ENCODE results near the gene POU2F2. TPM values are rescaled to one million over a fixed set of nuclear protein-coding genes. Genes with fewer than 3 reads are reported as not detected.

Gene POU2F2
- total and polyA plus RNA-seq, 9 donors: 0.52 to 4.3 (median 1.2) TPM; not detected in 1

DNA sequence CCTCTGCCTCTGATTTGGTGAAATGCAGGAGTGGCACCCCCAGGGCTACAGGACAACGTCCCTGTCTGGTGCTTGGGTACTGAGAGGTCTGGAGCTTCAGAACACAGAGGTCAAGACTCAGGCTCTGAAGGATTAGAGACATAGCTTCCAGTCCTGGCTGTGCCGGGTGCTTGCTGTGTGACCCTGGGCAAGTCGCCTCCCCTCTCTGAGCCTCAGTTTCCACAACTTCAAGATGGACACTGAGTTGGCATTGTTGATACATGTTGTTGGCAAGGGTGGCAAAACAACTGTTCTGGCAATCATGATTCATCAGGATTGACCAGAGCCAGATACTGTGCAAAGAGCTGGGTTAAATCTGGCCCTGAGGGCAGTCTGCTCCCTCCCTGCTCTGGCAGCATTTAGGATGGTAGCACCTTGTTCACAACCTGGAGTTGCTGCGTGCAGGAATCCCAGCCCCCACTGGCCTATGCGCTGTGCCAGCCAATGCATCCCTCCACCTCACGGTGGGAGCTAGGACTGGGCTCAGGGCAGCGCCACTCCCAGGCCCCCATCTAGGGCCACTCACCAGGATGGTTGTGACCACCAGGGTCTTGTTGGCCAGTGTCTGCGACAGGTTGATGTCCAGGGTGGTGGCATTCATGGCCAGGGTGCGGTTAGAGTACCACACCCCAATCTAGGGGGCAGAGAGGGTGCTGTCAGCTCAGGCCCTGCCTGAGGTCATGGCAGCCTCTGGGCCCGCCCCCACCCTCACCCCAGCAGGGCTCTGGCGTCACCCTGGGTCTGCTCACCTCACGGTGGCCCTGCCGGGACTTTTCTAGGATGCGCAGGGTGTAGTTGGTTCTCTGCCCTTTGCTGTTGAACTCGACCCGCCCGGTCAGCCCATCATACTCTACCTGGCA is 79.0 kb downstream of the POU2F2 start:
- intact Hi-C loops (cut with DNase I): no loop called here
- WGBS, 3 donors: 85 to 91% (median 88%) methylated on average over 16 to 17 of the region's 17 CpGs
- TF ChIP-seq POLR2A (IDR thresholded peaks at IDR 0.05) (no peak), EP300 (IDR thresholded peaks at IDR 0.05) (no peak)
- TF ChIP-seq, protein P1, sequence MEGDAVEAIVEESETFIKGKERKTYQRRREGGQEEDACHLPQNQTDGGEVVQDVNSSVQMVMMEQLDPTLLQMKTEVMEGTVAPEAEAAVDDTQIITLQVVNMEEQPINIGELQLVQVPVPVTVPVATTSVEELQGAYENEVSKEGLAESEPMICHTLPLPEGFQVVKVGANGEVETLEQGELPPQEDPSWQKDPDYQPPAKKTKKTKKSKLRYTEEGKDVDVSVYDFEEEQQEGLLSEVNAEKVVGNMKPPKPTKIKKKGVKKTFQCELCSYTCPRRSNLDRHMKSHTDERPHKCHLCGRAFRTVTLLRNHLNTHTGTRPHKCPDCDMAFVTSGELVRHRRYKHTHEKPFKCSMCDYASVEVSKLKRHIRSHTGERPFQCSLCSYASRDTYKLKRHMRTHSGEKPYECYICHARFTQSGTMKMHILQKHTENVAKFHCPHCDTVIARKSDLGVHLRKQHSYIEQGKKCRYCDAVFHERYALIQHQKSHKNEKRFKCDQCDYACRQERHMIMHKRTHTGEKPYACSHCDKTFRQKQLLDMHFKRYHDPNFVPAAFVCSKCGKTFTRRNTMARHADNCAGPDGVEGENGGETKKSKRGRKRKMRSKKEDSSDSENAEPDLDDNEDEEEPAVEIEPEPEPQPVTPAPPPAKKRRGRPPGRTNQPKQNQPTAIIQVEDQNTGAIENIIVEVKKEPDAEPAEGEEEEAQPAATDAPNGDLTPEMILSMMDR (IDR thresholded peaks at IDR 0.05): no peak
- Histone ChIP-seq H3K4me3 (no peak overlapping the region), H3K27ac (no peak overlapping the region), H3K9me3 (no peaks in the 10 kb centered on the region), H3K27me3 (no peaks in the 10 kb centered on the region), H3K36me3 (no peaks in the 10 kb centered on the region), H3K4me1 (ENCODE audit: insufficient read depth) (no peaks in the 10 kb centered on the region)
- no peak for DNase-seq

DNA sequence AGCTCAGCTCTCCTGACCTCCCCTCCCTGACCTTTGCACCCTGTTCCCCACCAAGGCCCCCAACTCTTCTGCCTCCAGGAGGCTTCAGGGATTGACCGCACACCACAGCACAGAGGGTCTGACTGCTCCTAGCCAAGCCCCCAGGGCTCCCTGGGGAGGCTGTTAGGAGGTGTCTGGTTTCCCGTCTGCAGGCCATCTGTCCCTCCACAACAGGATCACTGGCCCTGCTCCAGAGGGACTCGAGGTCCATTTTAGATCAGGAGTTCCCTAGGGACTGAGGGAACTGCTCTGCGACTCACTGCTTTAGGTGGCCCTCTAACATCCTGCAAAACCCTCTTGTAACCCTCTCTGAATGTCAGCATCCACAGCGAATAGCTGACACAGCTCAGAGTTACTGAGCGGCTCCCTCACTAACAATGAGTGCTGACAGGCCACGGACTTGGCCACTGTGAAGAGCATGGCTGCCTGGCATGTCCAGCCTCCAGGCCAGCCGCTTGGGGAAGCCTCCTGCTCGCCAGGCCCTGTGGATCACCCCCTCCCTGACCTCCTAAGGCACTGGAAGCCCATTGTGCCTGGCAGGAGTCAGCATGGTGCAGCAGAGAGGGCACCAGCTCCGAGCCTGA is 79.9 kb downstream of the POU2F2 start:
- Histone ChIP-seq H3K27ac (no peak overlapping the region), H3K4me3 (no peak overlapping the region), H3K27me3 (no peaks in the 10 kb centered on the region), H3K9me3 (no peaks in the 10 kb centered on the region), H3K4me1 (ENCODE audit: insufficient read depth) (no peaks in the 10 kb centered on the region), H3K36me3 (no peaks in the 10 kb centered on the region)
- TF ChIP-seq EP300 (IDR thresholded peaks at IDR 0.05) (no peak), POLR2A (IDR thresholded peaks at IDR 0.05) (no peak)
- TF ChIP-seq, protein P1 (IDR thresholded peaks at IDR 0.05): no peak
- no peak for DNase-seq
- WGBS, 3 donors: 61 to 69% (median 63%) methylated on average over 9 to 10 of the region's 10 CpGs
- intact Hi-C loops (cut with DNase I): no loop called here

DNA sequence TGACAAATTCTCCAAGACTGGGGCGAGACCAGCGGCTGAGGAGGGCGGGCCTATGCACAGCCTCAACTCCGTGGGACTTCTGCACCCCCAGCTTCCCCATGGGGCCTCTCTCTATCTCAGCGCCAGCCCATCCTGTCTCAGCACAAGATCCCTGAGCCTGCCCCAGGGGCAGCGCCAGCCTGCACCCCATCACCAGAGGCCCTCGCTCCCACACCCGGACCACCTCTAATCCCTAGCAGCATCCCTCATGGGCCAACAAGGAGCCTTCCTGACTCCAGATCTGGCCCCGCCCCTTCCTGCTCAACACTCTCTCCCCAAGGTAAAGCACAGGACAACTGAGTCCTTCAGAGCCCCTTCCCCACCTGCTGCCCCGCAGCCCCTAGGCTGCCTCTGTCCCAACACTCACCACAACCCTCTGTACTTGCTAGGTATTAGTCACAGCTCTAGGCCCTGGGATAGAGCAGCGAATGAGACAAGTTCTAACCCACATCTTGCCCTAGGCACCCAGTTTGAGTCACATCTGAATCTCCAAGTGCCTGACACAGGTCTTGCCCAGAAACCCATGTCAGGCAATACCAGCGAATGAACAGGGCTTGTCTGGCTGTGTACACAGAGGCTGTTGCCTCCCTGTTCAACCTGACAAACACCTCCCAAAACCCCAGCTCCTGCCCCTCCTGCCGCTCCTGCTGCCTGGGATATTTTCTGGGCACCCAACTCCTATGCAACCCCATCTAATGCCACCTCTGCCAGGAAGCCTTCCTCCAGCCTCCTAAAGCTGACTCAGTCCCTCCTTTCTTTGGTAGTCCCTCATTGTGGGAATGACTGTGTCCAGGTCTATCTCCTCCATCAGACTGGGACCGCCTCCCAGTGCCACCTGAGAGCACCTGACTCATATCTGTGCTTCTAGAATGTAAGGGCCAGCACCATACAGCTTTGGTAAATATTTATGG is 80.8 kb downstream of the POU2F2 start:
- TF ChIP-seq, protein P1 (IDR thresholded peaks at IDR 0.05): no peak
- TF ChIP-seq EP300 (IDR thresholded peaks at IDR 0.05) (no peak), POLR2A (IDR thresholded peaks at IDR 0.05) (no peak)
- no peaks in the 10 kb centered on the region for H3K9me3 ChIP-seq
- intact Hi-C loops (cut with DNase I): no loop called here
- 88 to 91% (median 90%) methylated on average over 14 of the region's 14 CpGs for WGBS, 3 donors
- no peaks in the 10 kb centered on the region for H3K27me3 ChIP-seq
- DNase-seq: no peak
- no peak overlapping the region for H3K27ac ChIP-seq
- H3K4me3 ChIP-seq: no peak overlapping the region
- H3K4me1 ChIP-seq (ENCODE audit: insufficient read depth): no peaks in the 10 kb centered on the region
- H3K36me3 ChIP-seq: no peaks in the 10 kb centered on the region

DNA sequence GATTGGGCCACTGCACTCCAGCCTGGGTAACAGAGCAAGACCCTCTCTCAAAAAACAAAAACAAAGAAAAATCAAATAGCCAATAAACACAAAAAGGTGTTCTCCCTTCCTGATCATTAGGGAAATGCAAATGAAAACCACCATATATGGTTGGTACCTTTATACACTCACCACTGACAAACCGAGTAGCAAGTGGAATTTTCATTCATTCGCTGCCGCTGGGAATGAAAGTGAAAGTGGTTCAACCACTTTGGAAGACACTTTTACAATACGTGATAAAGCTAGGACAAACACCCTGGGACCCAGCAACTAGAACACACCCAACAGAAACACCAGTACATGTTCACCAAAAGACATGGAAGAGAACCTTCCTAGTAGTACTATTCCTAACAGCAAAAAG is 83.3 kb downstream of the POU2F2 start:
- Histone ChIP-seq H3K27ac (no peak overlapping the region), H3K4me1 (ENCODE audit: insufficient read depth) (no peaks in the 10 kb centered on the region), H3K9me3 (no peaks in the 10 kb centered on the region), H3K4me3 (no peak overlapping the region), H3K36me3 (no peaks in the 10 kb centered on the region), H3K27me3 (no peaks in the 10 kb centered on the region)
- TF ChIP-seq, protein P1 (IDR thresholded peaks at IDR 0.05): no peak
- TF ChIP-seq EP300 (IDR thresholded peaks at IDR 0.05) (no peak), POLR2A (IDR thresholded peaks at IDR 0.05) (no peak)
- 47 to 60% (median 48%) methylated on average over 4 of the region's 4 CpGs for WGBS, 3 donors
- no peak for DNase-seq
- intact Hi-C loops (cut with DNase I): no loop called here
